Subcutaneous abdominal adipose tissue (tissue), 5 donors: Measurements from ENCODE around the gene CBARP.

ENCODE experiments used
- H3K27ac ChIP-seq: one replicate; pipeline ENCODE4 v1.7.0; 2013; ENCODE audit warnings: low read depth, mild to moderate bottlenecking, inconsistent platforms, low read length, moderate library complexity
- H3K27me3 ChIP-seq, 5 donors: one replicate each; pipeline ENCODE4 v1.7.0; 2013; ENCODE audit warnings: low read length in 5 of 5, inconsistent platforms in 1 of 5; ENCODE audit not compliant: control insufficient read depth in 5 of 5, insufficient read depth in 4 of 5
- H3K36me3 ChIP-seq, 5 donors: one replicate each; pipeline ENCODE4 v1.7.0; 2013; ENCODE audit warnings: low read length in 5 of 5; ENCODE audit not compliant: control insufficient read depth in 5 of 5, insufficient read depth in 5 of 5
- H3K4me1 ChIP-seq, 5 donors: one replicate each; pipeline ENCODE4 v1.7.0; 2013; ENCODE audit warnings: low read length in 5 of 5, mild to moderate bottlenecking in 3 of 5, moderate library complexity in 1 of 5; ENCODE audit not compliant: control insufficient read depth in 5 of 5, insufficient read depth in 5 of 5
- H3K4me3 ChIP-seq, 5 donors: one replicate each; pipeline ENCODE4 v1.7.0; 2013; ENCODE audit warnings: low read length in 5 of 5, low read depth in 1 of 5
- H3K9ac ChIP-seq, 5 donors: one replicate each; pipeline ENCODE4 v1.7.0; 2013; ENCODE audit warnings: low read length in 5 of 5, mild to moderate bottlenecking in 4 of 5, moderate library complexity in 3 of 5
- H3K9me3 ChIP-seq, 5 donors: one replicate each; pipeline ENCODE4 v1.7.0; 2013; ENCODE audit warnings: low read length in 5 of 5; ENCODE audit not compliant: control insufficient read depth in 5 of 5
- donor health status: healthy.
- donor health status: healthy.
- donor health status: healthy.
- donor health status: healthy.
- donor health status: healthy.

The CBARP gene

GRCh38 chr19:1225440-1226226, 12.2 kb downstream of the CBARP start:
- Histone ChIP-seq H3K27ac (no peak overlapping the region), H3K27me3 (no peaks in the 10 kb centered on the region), H3K4me1 (peaks cover 0 to 15% (median 7%) of the 10 kb centered on the region in 5 donors), H3K4me3 (no peak overlapping the region), H3K9me3 (no peaks in the 10 kb centered on the region), H3K36me3 (peaks cover 0 to 64% (median 53%) of the 10 kb centered on the region in 5 donors), H3K9ac (no peak overlapping the region)

GRCh38 chr19:1224847-1225246, 13.0 kb downstream of the CBARP start:
- no peak overlapping the region for H3K4me3 ChIP-seq

GRCh38 chr19:1224047-1224825, 13.6 kb downstream of the CBARP start:
- Histone ChIP-seq H3K36me3 (peaks cover 0 to 74% (median 61%) of the 10 kb centered on the region in 5 donors), H3K4me1 (peaks cover 0 to 15% (median 7%) of the 10 kb centered on the region in 5 donors), H3K9me3 (no peaks in the 10 kb centered on the region), H3K27me3 (no peaks in the 10 kb centered on the region), H3K27ac (no peak overlapping the region), H3K4me3 (no peak overlapping the region), H3K9ac (peak overlapping the region in 1 of 5 donors; percentile 43)

More at GRCh38 chr19:1224847-1225246, 13.0 kb downstream of the CBARP start:
- Histone ChIP-seq H3K4me1 (peaks cover 0 to 15% (median 7%) of the 10 kb centered on the region in 5 donors), H3K27ac (no peak overlapping the region), H3K9me3 (no peaks in the 10 kb centered on the region), H3K27me3 (no peaks in the 10 kb centered on the region), H3K9ac (peak overlapping the region in 1 of 5 donors; percentile 43), H3K36me3 (peaks cover 0 to 72% (median 60%) of the 10 kb centered on the region in 5 donors)

GRCh38 chr19:1223018-1223855, 14.6 kb downstream of the CBARP start:
- peaks cover 0 to 23% (median 12%) of the 10 kb centered on the region in 5 donors for H3K4me1 ChIP-seq
- H3K4me3 ChIP-seq: no peak overlapping the region
- no peaks in the 10 kb centered on the region for H3K27me3 ChIP-seq
- peaks cover 0 to 76% (median 61%) of the 10 kb centered on the region in 5 donors for H3K36me3 ChIP-seq
- peak overlapping the region in 1 of 5 donors; percentile 10 for H3K9ac ChIP-seq
- no peaks in the 10 kb centered on the region for H3K9me3 ChIP-seq
- H3K27ac ChIP-seq: no peak overlapping the region

- Histone ChIP-seq H3K4me1 (peaks cover 0 to 31% (median 17%) of the 10 kb centered on the region in 5 donors), H3K4me3 (no peak overlapping the region), H3K27me3 (no peaks in the 10 kb centered on the region), H3K27ac (no peak overlapping the region), H3K9me3 (no peaks in the 10 kb centered on the region), H3K36me3 (peaks cover 0 to 72% (median 56%) of the 10 kb centered on the region in 5 donors), H3K9ac (peak overlapping the region in 1 of 5 donors; percentile 10)
These were observed 15.4 kb downstream of the CBARP start for GRCh38 chr19:1222394-1222793.

GRCh38 chr19:1221904-1222255, 15.9 kb downstream of the CBARP start:
- Histone ChIP-seq H3K27me3 (no peaks in the 10 kb centered on the region), H3K9ac (no peak overlapping the region), H3K27ac (no peak overlapping the region), H3K9me3 (no peaks in the 10 kb centered on the region), H3K36me3 (peaks cover 0 to 67% (median 51%) of the 10 kb centered on the region in 5 donors), H3K4me3 (no peak overlapping the region), H3K4me1 (peaks cover 0 to 36% (median 17%) of the 10 kb centered on the region in 5 donors)

GRCh38 chr19:1220976-1221903, 16.6 kb downstream of the CBARP start:
- no peak overlapping the region for H3K27ac ChIP-seq
- H3K9ac ChIP-seq: no peak overlapping the region
- peaks cover 0 to 42% (median 17%) of the 10 kb centered on the region in 5 donors for H3K4me1 ChIP-seq
- peaks cover 0 to 64% (median 45%) of the 10 kb centered on the region in 5 donors for H3K36me3 ChIP-seq
- no peak overlapping the region for H3K4me3 ChIP-seq
- no peaks in the 10 kb centered on the region for H3K27me3 ChIP-seq
- H3K9me3 ChIP-seq: no peaks in the 10 kb centered on the region

GRCh38 chr19:1220477-1220930, 17.3 kb downstream of the CBARP start:
- H3K9ac ChIP-seq: no peak overlapping the region
- H3K27me3 ChIP-seq: no peaks in the 10 kb centered on the region
- H3K36me3 ChIP-seq: peaks cover 0 to 57% (median 39%) of the 10 kb centered on the region in 5 donors
- H3K27ac ChIP-seq: no peak overlapping the region
- no peaks in the 10 kb centered on the region for H3K9me3 ChIP-seq
- no peak overlapping the region for H3K4me3 ChIP-seq
- peaks cover under 1 to 48% (median 19%) of the 10 kb centered on the region in 5 donors for H3K4me1 ChIP-seq
